ENCODE results near the gene PRKAA2.

PRKAA2 gene

DNA sequence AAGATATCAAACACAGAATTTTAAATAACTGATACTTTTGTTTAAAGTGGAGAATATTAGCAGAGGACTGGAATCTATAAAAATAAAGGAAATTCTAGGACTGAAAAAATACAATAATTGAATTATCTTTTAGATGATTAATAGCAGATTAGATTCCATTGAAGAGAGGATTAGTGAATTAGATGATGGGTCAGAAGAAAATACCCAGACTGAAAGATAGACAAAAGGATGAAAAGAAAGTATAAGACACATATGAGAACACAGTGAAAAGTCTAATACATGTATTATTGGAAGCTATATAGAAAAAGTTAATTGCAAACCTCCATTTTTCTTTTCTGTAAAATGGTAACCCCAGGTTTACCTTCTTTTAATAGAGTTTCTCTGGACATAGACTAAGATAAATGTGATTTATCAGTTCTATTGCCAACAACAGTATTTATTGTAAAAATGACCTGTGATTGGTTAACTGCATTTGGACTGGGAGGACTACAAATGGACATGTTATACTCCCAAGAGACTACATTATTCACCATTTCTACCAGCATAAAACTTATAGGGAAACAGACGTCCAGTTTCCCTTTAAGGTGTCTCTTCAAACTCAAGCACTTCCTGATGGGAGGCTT lies 11.0 kb downstream of the PRKAA2 start:
- DNase-seq (ENCODE audit: extremely low read depth, low read depth): no peak
- no peak for TF ChIP-seq CTCF (IDR thresholded peaks at IDR 0.05; ENCODE audit: low read depth, low read length)

DNA sequence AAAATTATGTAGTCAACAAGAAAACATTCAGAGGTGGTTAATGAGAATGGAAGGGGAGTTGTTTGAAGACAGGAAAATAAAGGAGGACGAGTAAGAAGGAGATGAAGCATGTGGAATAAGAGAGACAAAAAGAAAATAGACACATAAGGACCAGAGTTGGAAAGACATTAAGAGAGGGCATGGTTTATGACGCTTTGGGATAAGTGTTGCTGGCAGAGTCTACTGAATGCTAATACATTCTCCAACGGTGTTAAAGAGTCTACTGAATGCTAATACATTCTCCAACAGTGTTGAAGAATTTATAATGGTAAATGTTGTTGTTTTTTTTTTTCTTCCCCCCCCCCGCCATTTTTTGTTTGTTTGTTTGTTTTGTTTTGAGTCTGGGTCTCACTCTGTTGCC lies 13.1 kb downstream of the PRKAA2 start:
- no peak for DNase-seq (ENCODE audit: extremely low read depth, low read depth)
- no peak for TF ChIP-seq CTCF (IDR thresholded peaks at IDR 0.05; ENCODE audit: low read depth, low read length)

GRCh38 chr1:56660293-56660692 lies 15.2 kb downstream of the PRKAA2 start:
- DNase-seq (ENCODE audit: extremely low read depth, low read depth): no peak
- TF ChIP-seq CTCF (IDR thresholded peaks at IDR 0.05; ENCODE audit: low read depth, low read length): no peak

- no peak for TF ChIP-seq CTCF (IDR thresholded peaks at IDR 0.05; ENCODE audit: low read depth, low read length)
Measured at GRCh38 chr1:56663846-56664245, 18.7 kb downstream of the PRKAA2 start.

DNA sequence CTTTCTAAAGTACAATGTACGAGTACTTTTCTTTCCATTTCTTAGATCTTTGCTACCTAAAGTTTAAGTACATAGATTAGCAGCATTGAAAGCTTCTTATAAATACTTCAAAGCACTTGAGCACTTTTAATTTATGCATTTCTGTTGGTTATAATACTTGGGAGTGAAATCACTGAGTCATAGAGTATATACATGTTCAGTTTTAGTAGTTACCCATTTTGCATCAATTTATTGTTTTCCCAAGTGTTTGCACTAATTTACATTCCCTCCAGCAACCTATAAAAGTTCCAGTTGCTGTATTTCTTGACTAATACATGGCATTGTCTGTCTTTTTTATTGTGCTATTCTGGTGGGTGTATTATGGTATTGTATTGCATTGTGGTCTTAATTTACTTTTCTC lies 20.3 kb downstream of the PRKAA2 start:
- DNase-seq (ENCODE audit: extremely low read depth, low read depth): no peak
- no peak for TF ChIP-seq CTCF (IDR thresholded peaks at IDR 0.05; ENCODE audit: low read depth, low read length)

More at GRCh38 chr1:56663846-56664245, 18.7 kb downstream of the PRKAA2 start:
- no peak for DNase-seq (ENCODE audit: extremely low read depth, low read depth)

DNA sequence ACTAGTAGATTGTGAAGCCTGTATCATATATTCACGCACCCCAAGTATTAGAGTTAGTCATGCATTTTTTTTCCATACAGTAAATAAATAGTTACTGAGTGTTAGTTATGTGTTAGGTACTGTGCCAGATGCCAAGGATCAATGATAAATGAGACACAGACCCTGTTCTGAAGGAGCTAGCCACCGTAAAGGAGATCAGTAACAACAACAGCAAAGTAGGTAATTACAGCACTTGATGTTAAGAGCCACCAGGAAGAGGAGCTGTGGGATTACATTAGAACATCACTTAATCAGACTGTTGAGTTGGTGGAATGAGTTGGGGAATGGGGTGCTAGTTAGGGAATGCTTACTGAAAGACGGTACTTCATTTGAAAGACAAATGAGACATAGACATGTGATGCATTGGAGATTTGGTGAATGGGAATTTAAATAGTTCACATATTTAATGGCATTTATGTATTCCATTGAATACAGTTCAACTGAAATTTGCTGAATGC lies 21.0 kb downstream of the PRKAA2 start:
- DNase-seq (ENCODE audit: extremely low read depth, low read depth): no peak
- TF ChIP-seq CTCF (IDR thresholded peaks at IDR 0.05; ENCODE audit: low read depth, low read length): no peak

- no peak for TF ChIP-seq CTCF (IDR thresholded peaks at IDR 0.05; ENCODE audit: low read depth, low read length)
- no peak for DNase-seq (ENCODE audit: extremely low read depth, low read depth)
Measured at GRCh38 chr1:56670350-56670749, 25.2 kb downstream of the PRKAA2 start.
